ENCODE measurements around the gene PTPRU.

The PTPRU gene

DNA sequence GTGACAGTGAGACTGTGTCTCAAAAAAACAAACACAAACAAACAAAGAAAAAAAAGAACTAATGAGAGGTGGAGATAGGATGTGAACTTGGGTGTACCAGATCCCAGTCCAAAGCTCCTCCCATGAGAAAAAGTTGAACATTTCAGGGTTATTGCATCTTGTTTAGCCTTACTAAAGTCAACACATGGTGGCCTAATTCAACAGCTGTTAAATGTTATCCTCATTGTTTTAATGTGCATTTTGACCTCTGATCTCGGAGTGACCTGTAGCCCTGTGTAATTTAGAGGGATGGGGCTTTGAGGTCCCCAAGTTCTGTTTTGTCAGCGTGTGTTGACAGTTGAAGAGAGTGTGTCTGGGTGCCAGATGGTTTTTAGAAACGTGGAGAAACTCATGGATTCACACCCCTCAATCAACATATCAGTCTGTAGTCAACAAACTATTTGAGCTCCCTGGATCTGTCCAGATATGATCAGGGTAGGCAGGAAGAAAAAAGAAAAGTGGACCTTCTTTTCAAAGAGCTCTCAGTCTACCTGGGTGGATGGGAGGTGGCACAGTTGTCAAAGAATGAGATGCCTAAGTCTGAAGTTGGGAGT is 34.7 kb downstream of the PTPRU start:
- no peak for DNase-seq

DNA sequence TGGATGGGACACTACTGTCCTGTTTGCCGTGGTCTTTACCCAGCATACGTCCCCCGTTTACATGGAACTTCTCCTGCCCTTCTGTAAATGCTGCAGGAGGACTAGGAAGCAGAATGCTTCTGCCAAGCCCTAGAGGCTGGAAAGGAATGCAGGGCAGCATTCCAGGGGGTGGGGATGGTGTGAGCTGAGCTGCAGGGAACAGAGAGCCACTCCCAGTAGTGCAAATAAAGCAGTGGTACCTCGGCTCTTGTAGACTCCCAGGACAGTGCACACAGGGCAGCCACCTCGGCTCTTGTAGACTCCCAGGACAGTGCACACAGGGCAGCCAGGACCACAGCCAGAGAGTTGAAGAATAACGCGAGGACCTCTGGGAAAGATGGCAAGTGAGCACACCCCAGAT is 35.4 kb downstream of the PTPRU start:
- DNase-seq: no peak

- DNase-seq: no peak
Observed at GRCh38 chr1:29272147-29272907, 36.0 kb downstream of the PTPRU start.

DNA sequence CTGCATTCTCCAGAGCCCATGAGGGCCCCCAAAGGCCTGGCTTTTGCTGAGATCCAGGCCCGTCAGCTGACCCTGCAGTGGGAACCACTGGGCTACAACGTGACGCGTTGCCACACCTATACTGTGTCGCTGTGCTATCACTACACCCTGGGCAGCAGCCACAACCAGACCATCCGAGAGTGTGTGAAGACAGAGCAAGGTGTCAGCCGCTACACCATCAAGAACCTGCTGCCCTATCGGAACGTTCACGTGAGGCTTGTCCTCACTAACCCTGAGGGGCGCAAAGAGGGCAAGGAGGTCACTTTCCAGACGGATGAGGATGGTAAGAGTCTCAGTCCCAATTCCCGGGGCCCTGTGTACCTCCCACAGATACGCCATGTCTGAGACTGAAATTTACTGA is 39.1 kb downstream of the PTPRU start:
- DNase-seq: no peak

DNA sequence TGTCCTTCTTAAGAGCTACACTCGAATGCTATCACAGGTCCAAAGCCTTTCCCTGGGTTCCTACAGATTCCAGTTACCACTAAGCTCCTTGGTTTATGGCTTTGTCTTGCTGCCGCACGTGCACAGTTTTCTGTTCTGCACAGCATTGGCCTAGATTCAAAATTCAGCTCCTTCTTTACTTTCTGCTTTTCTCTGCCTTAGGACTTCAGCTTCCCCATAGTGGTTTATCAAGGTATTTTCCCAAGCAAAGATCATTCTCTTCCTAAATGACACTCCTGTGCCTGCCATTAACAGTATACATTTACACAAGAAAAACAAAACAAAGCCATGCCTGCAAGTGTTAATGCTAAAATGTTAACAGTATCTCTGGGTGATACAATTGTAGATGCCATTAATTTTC is 41.8 kb downstream of the PTPRU start:
- no peak for DNase-seq

- DNase-seq: no peak
Observed at GRCh38 chr1:29279406-29279805, 43.1 kb downstream of the PTPRU start.

DNA sequence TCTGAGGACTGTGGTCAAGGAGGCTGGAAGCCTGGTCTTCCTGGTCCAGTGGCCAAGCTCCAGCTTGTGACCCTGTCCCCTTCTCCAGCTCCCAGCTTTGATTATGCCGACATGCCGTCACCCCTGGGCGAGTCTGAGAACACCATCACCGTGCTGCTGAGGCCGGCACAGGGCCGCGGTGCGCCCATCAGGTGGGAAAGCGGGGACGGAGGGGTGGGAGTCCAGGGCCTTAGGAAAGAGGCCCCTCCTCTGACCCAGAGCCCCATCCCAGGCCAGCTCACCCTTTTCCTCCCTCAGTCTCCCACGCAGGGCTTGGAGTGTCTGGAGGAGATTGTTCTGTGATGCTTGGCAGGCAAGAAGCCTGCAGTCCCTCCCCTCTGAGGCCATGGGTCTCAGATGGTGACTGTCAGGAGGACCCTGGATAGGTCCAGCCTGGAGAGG is 43.6 kb downstream of the PTPRU start:
- no peak for DNase-seq

DNA sequence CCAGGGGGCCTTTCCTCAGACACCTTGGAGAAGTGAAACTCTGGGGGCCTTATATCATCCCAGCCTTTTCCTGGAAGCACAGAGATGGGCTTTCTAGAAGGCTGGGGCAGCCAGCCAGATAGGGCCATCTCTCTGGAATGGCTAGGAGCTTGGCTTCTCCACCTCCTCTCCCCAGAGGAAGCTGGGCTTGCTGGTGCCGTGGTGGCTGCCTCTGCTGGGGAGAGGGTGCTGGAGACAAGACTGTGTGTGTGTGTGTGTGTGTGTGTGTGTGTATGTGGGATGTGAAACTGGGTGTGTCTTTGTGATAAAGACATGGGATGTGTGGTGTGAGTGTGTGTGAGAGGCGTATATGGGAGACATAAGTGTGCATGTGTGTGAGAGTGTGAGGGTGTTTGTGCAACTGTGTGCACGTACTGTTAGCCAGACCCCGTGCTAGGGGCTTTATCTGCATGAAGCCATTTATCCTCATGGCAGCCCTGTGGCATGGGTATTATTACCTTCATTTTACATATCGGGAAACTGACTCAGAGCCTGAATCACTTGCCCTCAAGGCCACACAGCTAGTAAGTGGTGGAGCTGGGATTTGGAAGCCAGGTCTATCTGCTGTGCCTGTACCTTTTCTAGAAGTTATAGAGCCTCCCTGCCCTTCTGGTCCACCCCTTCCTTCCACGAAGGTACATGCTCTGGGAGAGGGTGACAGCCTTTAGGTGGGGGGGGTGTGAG is 44.2 kb downstream of the PTPRU start:
- no peak for DNase-seq

DNA sequence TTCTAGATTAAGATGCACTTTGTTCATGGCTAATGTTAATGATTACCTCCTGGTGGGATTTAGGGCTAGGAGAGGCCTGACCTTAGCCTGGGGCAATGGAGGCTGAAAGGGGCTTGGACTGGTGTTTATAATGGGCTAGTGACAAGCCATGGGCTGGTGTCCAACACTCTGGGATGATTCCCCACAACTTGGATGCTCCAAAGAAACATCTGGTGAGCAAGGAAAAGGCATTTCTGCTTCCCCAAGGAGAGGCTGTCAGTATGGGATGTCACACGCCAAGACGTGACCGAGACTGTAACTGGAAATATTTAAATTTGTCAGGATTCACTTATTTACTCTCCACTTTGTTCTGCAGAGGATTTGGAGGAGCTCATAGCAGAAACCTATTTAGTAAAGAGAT is 45.2 kb downstream of the PTPRU start:
- DNase-seq: no peak

DNA sequence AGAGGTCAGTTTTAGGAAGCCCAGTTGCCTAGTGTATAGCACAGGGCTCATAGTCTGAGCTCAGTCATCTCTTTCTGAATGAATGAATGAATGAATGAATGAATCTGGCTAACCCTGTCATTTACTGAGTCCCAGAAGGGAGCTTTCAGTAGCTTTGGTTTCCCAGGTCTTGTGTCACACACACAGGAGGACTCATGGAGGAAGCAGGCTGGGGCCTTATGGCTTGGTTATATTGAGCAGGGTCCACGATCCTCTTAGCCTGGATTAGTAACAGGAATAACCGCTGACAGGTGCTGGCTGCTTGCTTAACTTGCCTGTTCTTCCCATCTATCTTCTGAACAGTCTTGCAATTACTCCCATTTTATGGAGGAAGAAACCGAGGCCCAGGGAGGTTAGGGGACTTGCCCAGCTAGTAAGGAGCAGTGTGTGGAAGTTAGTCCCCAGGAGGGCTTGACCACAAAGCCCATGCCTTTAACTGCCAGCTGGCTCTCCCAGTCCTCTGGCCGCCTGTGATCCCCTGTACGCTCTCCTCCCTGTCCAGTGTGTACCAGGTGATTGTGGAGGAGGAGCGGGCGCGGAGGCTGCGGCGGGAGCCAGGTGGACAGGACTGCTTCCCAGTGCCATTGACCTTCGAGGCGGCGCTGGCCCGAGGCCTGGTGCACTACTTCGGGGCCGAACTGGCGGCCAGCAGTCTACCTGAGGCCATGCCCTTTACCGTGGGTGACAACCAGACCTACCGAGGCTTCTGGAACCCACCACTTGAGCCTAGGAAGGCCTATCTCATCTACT is 46.0 kb downstream of the PTPRU start:
- no peak for DNase-seq

DNA sequence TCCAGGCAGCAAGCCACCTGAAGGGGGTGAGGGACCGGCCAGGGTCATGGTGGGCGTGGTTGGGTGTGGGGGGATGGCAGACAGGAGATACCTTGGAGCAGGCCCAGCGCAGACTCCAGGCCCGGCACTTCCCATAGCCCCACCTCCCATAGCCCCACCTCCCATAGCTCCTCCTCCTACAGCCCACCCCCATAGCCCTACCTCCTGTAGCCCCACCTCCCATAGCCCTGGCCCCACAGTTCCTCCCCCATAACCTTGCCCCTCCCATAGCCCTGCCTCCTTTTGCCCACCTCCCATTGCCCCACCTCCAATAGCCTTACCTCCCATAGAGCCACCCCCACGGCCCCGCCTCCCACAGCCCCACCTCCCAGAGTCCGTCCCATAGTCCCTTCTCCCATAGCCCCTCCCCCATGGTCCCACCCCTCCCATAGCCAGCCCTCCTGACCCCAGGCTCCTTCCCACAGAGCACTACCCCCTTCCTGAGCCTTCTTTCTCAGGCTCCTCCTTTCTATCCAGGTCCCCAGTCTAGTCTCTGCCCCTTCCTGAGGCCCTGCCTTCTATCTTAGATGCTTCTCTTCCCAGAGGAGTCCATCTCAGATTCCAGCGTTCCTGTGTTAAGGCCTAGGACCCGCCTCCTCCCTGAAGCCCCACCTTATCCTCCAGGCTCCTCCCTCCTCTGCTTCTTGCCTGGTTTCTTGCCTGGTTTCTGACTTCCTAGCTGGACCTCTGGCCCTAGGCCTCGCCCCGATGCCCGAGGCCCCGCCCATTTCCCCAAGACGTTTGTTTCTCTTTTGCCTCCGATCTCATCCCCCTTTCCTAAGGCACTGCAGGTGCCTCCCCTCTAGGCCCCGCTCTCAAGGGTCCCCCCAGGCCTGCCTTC is 46.8 kb downstream of the PTPRU start:
- no peak for DNase-seq

- no peak for DNase-seq
Observed at GRCh38 chr1:29283804-29284195, 47.5 kb downstream of the PTPRU start.

DNA sequence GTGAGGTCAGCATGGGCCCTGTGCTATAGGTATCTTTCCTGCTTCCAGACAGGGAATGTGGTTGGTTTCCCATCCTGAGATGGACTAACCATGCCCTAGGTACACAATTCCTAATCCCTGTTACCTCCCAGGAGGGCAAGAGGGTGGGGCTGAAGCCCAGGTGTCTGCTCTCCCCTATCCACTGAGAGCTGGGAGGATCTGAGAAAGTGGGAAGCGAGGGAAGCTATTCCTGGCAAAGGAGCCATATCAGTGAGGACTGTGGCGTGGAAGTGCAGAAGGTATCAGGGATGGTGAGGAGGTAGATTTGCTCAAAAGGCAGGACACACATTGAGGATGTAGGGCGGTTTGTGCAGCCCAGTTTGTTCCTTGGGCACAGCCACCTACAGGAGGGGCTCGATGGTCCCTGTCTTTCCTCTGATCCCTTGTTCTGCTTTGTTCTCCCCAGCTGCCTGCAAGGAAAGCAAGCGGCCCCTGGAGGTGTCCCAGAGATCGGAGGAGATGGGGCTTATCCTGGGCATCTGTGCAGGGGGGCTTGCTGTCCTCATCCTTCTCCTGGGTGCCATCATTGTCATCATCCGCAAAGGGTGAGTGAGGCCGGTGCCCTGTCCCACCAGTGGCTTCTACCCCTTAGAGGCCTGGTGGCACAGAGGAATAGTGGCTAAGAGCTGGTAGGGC is 48.1 kb downstream of the PTPRU start:
- no peak for DNase-seq

- DNase-seq: no peak
Observed at GRCh38 chr1:29284961-29285560, 48.7 kb downstream of the PTPRU start.

GRCh38 chr1:29285771-29286170 is 49.4 kb downstream of the PTPRU start:
- no peak for DNase-seq

DNA sequence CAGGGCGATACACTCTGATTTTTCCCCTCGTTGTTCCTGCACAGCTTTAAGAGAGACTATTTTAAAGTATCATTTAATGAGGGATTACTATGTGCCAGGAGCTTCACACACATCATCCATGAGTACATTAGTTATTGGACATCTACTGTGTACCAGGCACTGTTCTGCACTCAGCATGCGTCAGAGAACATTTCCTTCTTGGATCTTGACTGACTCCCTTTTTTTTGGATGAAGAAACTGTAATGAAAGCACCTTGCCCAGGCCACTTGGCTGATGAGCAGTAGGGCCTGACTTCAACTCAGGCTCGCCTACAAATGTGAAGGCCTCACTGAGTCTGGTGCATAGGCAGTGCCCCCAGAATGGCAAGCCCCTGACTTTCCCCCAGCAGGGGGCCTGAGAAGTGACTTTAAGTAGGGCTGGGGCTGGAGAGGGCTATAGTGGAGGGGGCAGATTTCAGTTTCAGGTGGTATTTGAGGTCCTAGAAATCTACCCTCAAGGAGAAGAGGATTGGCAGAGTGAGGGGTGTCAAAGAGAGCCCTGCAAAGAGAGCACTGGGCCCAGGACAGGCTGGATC is 50.0 kb downstream of the PTPRU start:
- DNase-seq: no peak

DNA sequence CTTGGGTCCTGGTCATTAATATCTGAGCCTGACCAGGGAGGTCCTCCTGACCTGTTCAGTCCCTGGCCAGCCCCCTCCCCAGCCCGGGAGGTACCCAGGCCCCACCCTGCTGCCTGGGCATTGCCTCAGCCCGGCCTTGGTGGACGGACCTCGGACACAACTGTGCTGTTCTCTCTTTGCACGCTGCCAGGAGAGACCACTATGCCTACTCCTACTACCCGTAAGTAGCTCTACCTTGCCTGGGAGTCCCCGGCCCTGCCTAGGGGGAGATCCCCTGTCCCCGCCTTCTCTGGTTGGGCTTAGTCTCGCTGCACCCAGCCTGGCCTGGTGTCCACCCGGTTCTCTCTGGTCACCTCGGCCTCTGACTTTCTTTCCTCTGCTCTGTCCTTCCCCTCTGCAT is 53.2 kb downstream of the PTPRU start:
- DNase-seq: no peak

DNA sequence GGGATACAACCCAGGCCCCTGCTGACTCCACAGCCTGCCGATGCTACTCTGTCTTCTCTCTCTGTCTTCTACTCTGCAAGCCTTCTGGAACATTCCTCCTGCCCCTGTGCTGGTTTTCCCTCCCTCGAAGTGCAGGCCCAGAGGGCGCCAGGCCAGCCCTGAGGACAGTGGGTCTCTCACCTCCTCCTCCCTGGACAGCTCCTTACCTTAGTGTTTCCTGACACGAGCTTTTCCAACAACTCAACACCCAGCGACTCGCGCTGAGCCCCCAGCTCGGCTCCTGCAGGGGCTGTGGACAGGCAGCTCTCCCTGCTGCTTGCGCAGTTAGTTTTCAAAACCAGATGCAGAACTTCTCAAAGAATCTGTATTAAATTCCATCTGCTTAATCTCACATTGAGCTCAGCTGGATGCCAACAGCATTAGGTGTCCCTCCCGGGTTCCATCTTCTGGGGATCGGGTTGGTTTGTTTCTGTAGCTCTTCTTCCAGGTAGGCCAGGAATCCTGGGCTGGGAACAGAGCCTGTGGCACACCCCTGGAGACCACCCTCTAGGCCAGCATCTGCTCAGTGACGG is 54.2 kb downstream of the PTPRU start:
- DNase-seq: no peak

- no peak for DNase-seq
Observed at GRCh38 chr1:29291756-29292155, 55.4 kb downstream of the PTPRU start.

DNA sequence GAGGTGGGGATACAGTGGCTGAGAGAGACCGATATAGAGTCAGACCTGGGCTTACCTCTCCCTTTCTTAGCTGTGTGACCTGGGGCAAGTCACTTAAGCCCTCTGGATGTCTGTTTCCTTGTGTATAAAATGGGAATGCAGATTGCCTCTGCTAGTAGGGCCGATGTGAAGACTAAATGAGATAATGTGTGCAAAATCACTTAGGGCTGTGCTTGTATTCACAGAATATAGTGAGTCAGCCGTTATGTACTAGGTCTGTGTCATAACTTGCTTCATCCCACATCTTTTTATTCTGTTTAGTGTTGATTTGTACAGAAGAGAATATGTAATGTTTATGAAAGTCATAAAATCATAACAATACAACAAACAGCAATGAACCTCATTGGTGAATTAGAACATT is 56.0 kb downstream of the PTPRU start:
- no peak for DNase-seq

DNA sequence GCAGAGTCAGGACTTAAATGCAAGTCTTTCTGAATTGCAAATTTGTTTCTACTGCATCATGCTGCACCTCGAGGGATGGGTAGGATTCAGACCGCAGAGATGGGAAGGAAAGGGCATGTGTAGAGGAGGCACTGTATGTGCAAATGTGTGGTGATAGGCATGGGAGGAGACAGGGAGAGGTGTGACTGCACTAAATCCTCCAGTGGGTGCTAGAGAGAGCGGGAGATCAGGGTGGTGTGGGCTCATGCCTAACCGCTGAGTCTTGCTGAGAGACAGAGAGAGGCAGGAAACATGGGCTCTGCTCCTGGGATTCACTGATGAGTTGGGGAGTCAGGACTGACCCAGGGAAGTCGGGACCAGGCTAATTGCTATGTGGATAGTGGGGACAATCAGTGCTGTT is 61.1 kb downstream of the PTPRU start:
- DNase-seq: no peak

Data from activated CD8-positive, alpha-beta memory T cell treated with anti-CD3 and anti-CD28 coated beads, Interleukin-2, amount 50 U/mL, for 4 hours (primary cell).